ENCODE results near the gene ACO2.

DNA sequence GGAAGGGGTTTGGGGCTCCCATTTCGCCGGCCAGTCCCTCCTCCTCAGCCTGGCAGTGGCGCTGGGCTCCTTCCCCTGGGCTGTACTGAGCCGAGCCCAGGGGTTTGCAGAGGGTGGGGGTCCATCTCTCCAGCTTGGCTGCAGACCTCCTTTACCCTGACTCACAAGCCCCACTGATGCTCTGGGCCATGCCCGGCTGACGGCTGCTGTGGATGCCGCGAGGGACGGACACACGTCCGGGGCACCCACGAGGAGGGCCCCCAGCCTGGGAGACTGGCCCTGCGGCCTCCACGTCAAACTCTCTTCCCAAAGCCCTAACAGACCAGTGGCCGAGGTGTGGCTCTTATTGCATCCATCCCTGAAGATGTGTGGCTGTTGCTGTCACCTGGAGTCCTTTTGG is 106.6 kb downstream of the ACO2 start:
- no peak for TF ChIP-seq CTCF (IDR thresholded peaks at IDR 0.05)
- TF ChIP-seq POLR2A (IDR thresholded peaks at IDR 0.05) = no peak
- no peak for TF ChIP-seq EP300 (IDR thresholded peaks at IDR 0.05)
